Panc1 (cell line): ENCODE data around the gene AFF3. TPM values are rescaled to one million over a fixed set of nuclear protein-coding genes. Genes with fewer than 3 reads are reported as not detected.
A peak's percentile ranks its signal among the peaks of the same experiment; 100 is the strongest.

Source experiments
- ATAC-seq: fragments of 200-7000 bp; cut with Tn5 transposase; 2 replicates; pipeline ENCODE4 v1.9.1; 2020; ENCODE audit warnings: mild to moderate bottlenecking, moderate library complexity
- BruUV-seq: library from RNA; stranded (reverse); fragments of 400-500 nt; replicated peaks from 2 replicates; lab custom pipeline; 2021; lab: Mats Ljungman, UMichigan
- CTCF ChIA-PET: fragments of 300-600 bp; sonication (Branson Sonifier 250); formaldehyde crosslinking; loops from one replicate; lab custom pipeline; 2022; ENCODE audit warnings: antibody characterized with exemption; lab: Charles Lee
- POLR2A ChIA-PET: fragments of 300-600 bp; sonication (Branson Sonifier 250); formaldehyde crosslinking; loops from one replicate; lab custom pipeline; 2022; ENCODE audit warnings: antibody characterized with exemption; lab: Charles Lee
- DNase-seq: peaks from one replicate; pipeline ENCODE4 v3.0.0-alpha.2; 2010; ENCODE audit warnings: low read depth, low spot score
- H3K27ac ChIP-seq: 2 replicates; pipeline ENCODE4 v1.5.1; 2011; ENCODE audit warnings: mild to moderate bottlenecking, low read length, inconsistent platforms
- H3K27me3 ChIP-seq: fragments of 200-500 bp; sonication (Bioruptor generic); 2 replicates; pipeline ENCODE4 v1.6.0; 2014; ENCODE audit warnings: low read length, inconsistent platforms; ENCODE audit not compliant: control insufficient read depth, insufficient read depth
- H3K36me3 ChIP-seq: fragments of 200-500 bp; sonication (Bioruptor generic); 2 replicates; pipeline ENCODE4 v1.5.1; 2014; ENCODE audit warnings: inconsistent platforms, mild to moderate bottlenecking, low read length, moderate library complexity; ENCODE audit not compliant: control insufficient read depth, insufficient read depth
- H3K4me1 ChIP-seq: 2 replicates; pipeline ENCODE4 v1.5.1; 2011; ENCODE audit warnings: inconsistent platforms, mild to moderate bottlenecking, low read length, moderate library complexity; ENCODE audit not compliant: control insufficient read depth, insufficient read depth
- H3K4me3 ChIP-seq, 2 experiments: 2 replicates each; pipeline ENCODE4 v1.5.1; 2011 to 2012; ENCODE audit warnings: low read depth in 2 of 2, low read length in 2 of 2, mild to moderate bottlenecking in 2 of 2, inconsistent platforms in 1 of 2, moderate library complexity in 1 of 2
- H3K9me3 ChIP-seq: fragments of 200-500 bp; sonication (Bioruptor generic); 2 replicates; pipeline ENCODE4 v1.5.1; 2014; ENCODE audit warnings: low read depth, mild to moderate bottlenecking, inconsistent platforms, low read length, moderate library complexity; ENCODE audit not compliant: control insufficient read depth, insufficient read depth
- CTCF ChIP-seq: fragments of 450-650 bp; IDR thresholded peaks from 2 replicates; pipeline ENCODE4 v1.5.1; 2017; ENCODE audit warnings: mild to moderate bottlenecking
- POLR2AphosphoS5 ChIP-seq: IDR thresholded peaks from 2 replicates; pipeline ENCODE4 v1.6.1; 2012; ENCODE audit warnings: mild to moderate bottlenecking, low read depth, low read length, moderate library complexity
- REST ChIP-seq, 2 experiments: IDR thresholded peaks; 2 replicates each; pipeline ENCODE4 v1.6.1; 2011 to 2012; ENCODE audit warnings: low read depth in 2 of 2, control low read depth in 1 of 2, low read length in 1 of 2, mild to moderate bottlenecking in 1 of 2, moderate library complexity in 1 of 2; ENCODE audit not compliant: insufficient read depth in 1 of 2
- SIN3A ChIP-seq: IDR thresholded peaks from 2 replicates; pipeline ENCODE4 v1.6.1; 2012; ENCODE audit warnings: low read depth, mild to moderate bottlenecking, low read length, moderate library complexity, borderline replicate concordance; ENCODE audit not compliant: insufficient read depth
- TCF7L2 ChIP-seq: IDR thresholded peaks from 2 replicates; pipeline ENCODE4 v1.6.1; 2011; ENCODE audit warnings: mild to moderate bottlenecking, low read depth, low read length, inconsistent platforms
- in situ Hi-C: cut with HindIII; loops from 2 replicates; pipeline ENCODE4 v1.10.0; 2016; ENCODE audit warnings: low sequenced_read_pairs, low pct_unique_long_range_greater_than_20kb
- intact Hi-C: fragments of 100-400 bp; cut with micrococcal nuclease; formaldehyde crosslinking; loops from one replicate; pipeline ENCODE4 v1.10.0; 2022; ENCODE audit not compliant: unreplicated experiment
- total RNA-seq: library from RNA; stranded (reverse); gene quantifications from one replicate; pipeline ENCODE4 v1.2.1, GENCODE V29; 2021; ENCODE audit not compliant: unreplicated experiment

AFF3 gene
- total RNA-seq, 1 experiment from 2014 or later = 2.2 TPM

- no peaks in the 10 kb centered on the region for H3K27me3 ChIP-seq
- intact Hi-C loops = no loop called here
- DNase-seq = no peak
- no peak for TF ChIP-seq TCF7L2
- no peak for TF ChIP-seq POLR2AphosphoS5
- TF ChIP-seq REST (IDR thresholded peaks at IDR 0.05; ENCODE audit: insufficient read depth in 1 of 2, low read depth in 2 of 2, low read length in 1 of 2) = no peak
- no peak for TF ChIP-seq SIN3A
- TF ChIP-seq CTCF = no peak
- ChIA-PET POLR2A (no interaction called here), CTCF (no interaction called here)
- H3K4me1 ChIP-seq = no peaks in the 10 kb centered on the region
- no peak overlapping the region for H3K4me3 ChIP-seq
- 0 out of 2 replicates have a peak, but pooled peaks have one; percentile 51 for ATAC-seq
- H3K27ac ChIP-seq = no peak overlapping the region
- no peaks in the 10 kb centered on the region for H3K36me3 ChIP-seq
- BruUV-seq = no TSS peak
- no peaks in the 10 kb centered on the region for H3K9me3 ChIP-seq
- in situ Hi-C loops = no loop called here
Observed at GRCh38 chr2:99607861-99608491, 534.4 kb downstream of the AFF3 start.

GRCh38 chr2:99607454-99607853 is 534.9 kb downstream of the AFF3 start:
- ChIA-PET POLR2A (no interaction called here), CTCF (no interaction called here)
- no TSS peak for BruUV-seq
- DNase-seq (no peak), ATAC-seq (no peak)
- Histone ChIP-seq H3K9me3 (no peaks in the 10 kb centered on the region), H3K4me3 (no peak overlapping the region), H3K36me3 (no peaks in the 10 kb centered on the region), H3K4me1 (no peaks in the 10 kb centered on the region), H3K27ac (no peak overlapping the region), H3K27me3 (no peaks in the 10 kb centered on the region)
- in situ Hi-C loops = no loop called here
- TF ChIP-seq REST (IDR thresholded peaks at IDR 0.05; ENCODE audit: insufficient read depth in 1 of 2, low read depth in 2 of 2, low read length in 1 of 2) (no peak), SIN3A (no peak)
- intact Hi-C loops = no loop called here
